ENCODE data around the gene CAMKK2. TPM values are rescaled to one million over a fixed set of nuclear protein-coding genes. Genes with fewer than 3 reads are reported as not detected.

Gene CAMKK2
- total RNA-seq, 1 experiment from 2014 or later, result 24.7 TPM

GRCh38 chr12:121267822-121268221 lies 28.7 kb downstream of the CAMKK2 start:
- H3K27ac Mint-ChIP-seq, result no peak overlapping the region
- no peak overlapping the region for H2BK15ac ChIP-seq (ENCODE audit: low read depth, low read length)
- no peaks in the 10 kb centered on the region for H3K79me2 ChIP-seq (ENCODE audit: insufficient read depth, low read length)
- no peak overlapping the region for H2BK120ac ChIP-seq (ENCODE audit: low read depth, low read length, poor library complexity, severe bottlenecking)
- H3K23ac ChIP-seq (ENCODE audit: insufficient read length, low read depth, low read length), result no peak overlapping the region
- no peak overlapping the region for H3K14ac ChIP-seq (ENCODE audit: insufficient read depth, low read length)
- no peaks in the 10 kb centered on the region for H3K27me3 ChIP-seq (ENCODE audit: insufficient read depth, low read length)
- H3K27ac ChIP-seq (ENCODE audit: insufficient read length, low read depth, low read length), result no peak overlapping the region
- H3T11ph ChIP-seq (ENCODE audit: low read length), result no peak overlapping the region
- no peaks in the 10 kb centered on the region for H3K4me1 ChIP-seq (ENCODE audit: insufficient read depth, low read length)
- H3K4me2 ChIP-seq (ENCODE audit: insufficient read depth, insufficient read length, low read length), result no peak overlapping the region
- TF ChIP-seq CTCF (conservative IDR thresholded peaks at IDR 0.05), result no peak
- H3K9me3 ChIP-seq (ENCODE audit: control insufficient read depth, low read depth, low read length), result no peaks in the 10 kb centered on the region
- peaks cover 32 to 48% (median 43%) of the 10 kb centered on the region in 3 experiments; a peak in 6 of 7 replicates for H3K36me3 Mint-ChIP-seq (ENCODE audit: insufficient read depth in 1 of 3, low read depth in 3 of 3)
- no peak overlapping the region for H4K5ac ChIP-seq (ENCODE audit: insufficient read length, low read depth, low read length)
- no peak overlapping the region for H2AFZ ChIP-seq (ENCODE audit: low read length)
- H3K56ac ChIP-seq (ENCODE audit: insufficient read length, low read depth, low read length), result no peak overlapping the region
- no peak overlapping the region for H3K4ac ChIP-seq (ENCODE audit: low read depth, low read length)
- no peak overlapping the region for H4K8ac ChIP-seq (replicated peaks; ENCODE audit: insufficient read length, low read depth, low read length)
- no peaks in the 10 kb centered on the region for H3K4me1 Mint-ChIP-seq
- no peak overlapping the region for H2AK5ac ChIP-seq (ENCODE audit: insufficient read length, low read length)
- H3K18ac ChIP-seq (ENCODE audit: insufficient read length, low read depth, low read length), result no peak overlapping the region
- H2BK12ac ChIP-seq (ENCODE audit: insufficient read length, low read depth, low read length), result no peak overlapping the region
- H2BK20ac ChIP-seq (ENCODE audit: low read depth, low read length, poor library complexity, severe bottlenecking), result no peak overlapping the region
- DNase-seq, result no peak
- H3K9me3 Mint-ChIP-seq, result no peaks in the 10 kb centered on the region
- no peaks in the 10 kb centered on the region for H3K79me1 ChIP-seq (ENCODE audit: insufficient read depth, low read depth, low read length, poor library complexity, severe bottlenecking)
- H4K20me1 ChIP-seq (ENCODE audit: control insufficient read depth, insufficient read depth, insufficient read length), result no peaks in the 10 kb centered on the region
- no peak overlapping the region for H2BK5ac ChIP-seq (ENCODE audit: insufficient read length, low read length)
- no peaks in the 10 kb centered on the region for H3K27me3 Mint-ChIP-seq (ENCODE audit: low read depth)
- H3K4me3 Mint-ChIP-seq, result no peak overlapping the region
- no peaks in the 10 kb centered on the region for H3K23me2 ChIP-seq (ENCODE audit: insufficient read length, low read depth, low read length, poor library complexity, severe bottlenecking)
- H3K9ac ChIP-seq (ENCODE audit: extremely low read depth, insufficient read length, low read length), result no peak overlapping the region
- WGBS (ENCODE audit: extremely low coverage, insufficient read length, low lambda C conversion rate), result no CpG with 5 or more reads among the region's 1 CpG
- H4K91ac ChIP-seq (ENCODE audit: insufficient read length, low read depth, low read length), result no peak overlapping the region
